Measurements from ENCODE around the gene ZNF716. TPM values are rescaled to one million over a fixed set of nuclear protein-coding genes. Genes with fewer than 3 reads are reported as not detected.

Gene ZNF716
- total RNA-seq, 2 experiments from 2014 or later = not detected

GRCh38 chr7:57415730-57416129 lies 34.2 kb upstream of the ZNF716 start:
- Mint-ChIP-seq H3K9me3 (peaks cover 2% of the 10 kb centered on the region), H3K27ac (no peak overlapping the region), H3K4me1 (no peaks in the 10 kb centered on the region), H3K4me3 (no peak overlapping the region), H3K36me3 (ENCODE audit: low read depth) (no peaks in the 10 kb centered on the region), H3K27me3 (no peaks in the 10 kb centered on the region)
- CTCF ChIA-PET = no interaction called here
- DNase-seq = no peak
- POLR2A ChIA-PET = no interaction called here

- CTCF ChIA-PET = no interaction called here
- Mint-ChIP-seq H3K27ac (no peak overlapping the region), H3K9me3 (peaks cover 2% of the 10 kb centered on the region), H3K27me3 (no peaks in the 10 kb centered on the region), H3K4me3 (no peak overlapping the region), H3K4me1 (no peaks in the 10 kb centered on the region), H3K36me3 (ENCODE audit: low read depth) (no peaks in the 10 kb centered on the region)
- no peak for DNase-seq
- POLR2A ChIA-PET = no interaction called here
Measured at GRCh38 chr7:57416601-57417358, 33.2 kb upstream of the ZNF716 start.

- ChIA-PET POLR2A (no interaction called here), CTCF (no interaction called here)
- no peaks in the 10 kb centered on the region for H3K4me1 Mint-ChIP-seq
- H3K27me3 Mint-ChIP-seq = no peaks in the 10 kb centered on the region
- H3K9me3 Mint-ChIP-seq = peaks cover 3% of the 10 kb centered on the region
- no peak overlapping the region for H3K27ac Mint-ChIP-seq
- H3K4me3 Mint-ChIP-seq = no peak overlapping the region
- H3K36me3 Mint-ChIP-seq (ENCODE audit: low read depth) = no peaks in the 10 kb centered on the region
- DNase-seq = no peak
Measured at GRCh38 chr7:57417736-57418135, 32.2 kb upstream of the ZNF716 start.

- peaks cover 8% of the 10 kb centered on the region for H3K9me3 Mint-ChIP-seq
- no peak for DNase-seq
Measured at GRCh38 chr7:57423768-57424167, 26.2 kb upstream of the ZNF716 start.

GRCh38 chr7:57424515-57425238 lies 25.3 kb upstream of the ZNF716 start:
- no peaks in the 10 kb centered on the region for H3K27me3 Mint-ChIP-seq
- H3K4me1 Mint-ChIP-seq = no peaks in the 10 kb centered on the region
- H3K36me3 Mint-ChIP-seq (ENCODE audit: low read depth) = no peaks in the 10 kb centered on the region
- ChIA-PET POLR2A (no interaction called here), CTCF (no interaction called here)
- no peak for DNase-seq
- H3K27ac Mint-ChIP-seq = no peak overlapping the region
- H3K9me3 Mint-ChIP-seq = peaks cover 13% of the 10 kb centered on the region
- no peak overlapping the region for H3K4me3 Mint-ChIP-seq

More at GRCh38 chr7:57423768-57424167, 26.2 kb upstream of the ZNF716 start:
- ChIA-PET CTCF (no interaction called here), POLR2A (no interaction called here)
- Mint-ChIP-seq H3K4me3 (no peak overlapping the region), H3K27me3 (no peaks in the 10 kb centered on the region), H3K4me1 (no peaks in the 10 kb centered on the region), H3K27ac (no peak overlapping the region), H3K36me3 (ENCODE audit: low read depth) (no peaks in the 10 kb centered on the region)

GRCh38 chr7:57425239-57425944 lies 24.6 kb upstream of the ZNF716 start:
- Mint-ChIP-seq H3K9me3 (peaks cover 16% of the 10 kb centered on the region), H3K27ac (no peak overlapping the region), H3K4me3 (no peak overlapping the region), H3K36me3 (ENCODE audit: low read depth) (no peaks in the 10 kb centered on the region), H3K4me1 (no peaks in the 10 kb centered on the region), H3K27me3 (no peaks in the 10 kb centered on the region)
- DNase-seq = no peak
- ChIA-PET CTCF (no interaction called here), POLR2A (no interaction called here)

GRCh38 chr7:57425969-57426628 lies 23.9 kb upstream of the ZNF716 start:
- H3K27ac Mint-ChIP-seq = no peak overlapping the region
- POLR2A ChIA-PET = no interaction called here
- CTCF ChIA-PET = no interaction called here
- DNase-seq = no peak
- H3K36me3 Mint-ChIP-seq (ENCODE audit: low read depth) = no peaks in the 10 kb centered on the region
- H3K9me3 Mint-ChIP-seq = peaks cover 16% of the 10 kb centered on the region
- no peaks in the 10 kb centered on the region for H3K4me1 Mint-ChIP-seq
- no peaks in the 10 kb centered on the region for H3K27me3 Mint-ChIP-seq
- no peak overlapping the region for H3K4me3 Mint-ChIP-seq

GRCh38 chr7:57426629-57427003 lies 23.4 kb upstream of the ZNF716 start:
- ChIA-PET POLR2A (no interaction called here), CTCF (no interaction called here)
- no peak for DNase-seq
- Mint-ChIP-seq H3K27ac (no peak overlapping the region), H3K27me3 (no peaks in the 10 kb centered on the region), H3K9me3 (peaks cover 17% of the 10 kb centered on the region), H3K4me1 (no peaks in the 10 kb centered on the region), H3K36me3 (ENCODE audit: low read depth) (no peaks in the 10 kb centered on the region), H3K4me3 (no peak overlapping the region)

GRCh38 chr7:57427146-57427545 lies 22.8 kb upstream of the ZNF716 start:
- ChIA-PET POLR2A (no interaction called here), CTCF (no interaction called here)
- Mint-ChIP-seq H3K27ac (no peak overlapping the region), H3K4me3 (no peak overlapping the region), H3K9me3 (peaks cover 19% of the 10 kb centered on the region), H3K27me3 (no peaks in the 10 kb centered on the region), H3K36me3 (ENCODE audit: low read depth) (no peaks in the 10 kb centered on the region), H3K4me1 (no peaks in the 10 kb centered on the region)
- DNase-seq = no peak

GRCh38 chr7:57427594-57427993 lies 22.4 kb upstream of the ZNF716 start:
- H3K9me3 Mint-ChIP-seq = peaks cover 19% of the 10 kb centered on the region
- no peaks in the 10 kb centered on the region for H3K4me1 Mint-ChIP-seq
- ChIA-PET CTCF (no interaction called here), POLR2A (no interaction called here)
- no peak overlapping the region for H3K27ac Mint-ChIP-seq
- DNase-seq = no peak
- H3K4me3 Mint-ChIP-seq = no peak overlapping the region
- no peaks in the 10 kb centered on the region for H3K27me3 Mint-ChIP-seq
- no peaks in the 10 kb centered on the region for H3K36me3 Mint-ChIP-seq (ENCODE audit: low read depth)

GRCh38 chr7:57432583-57432982 lies 17.4 kb upstream of the ZNF716 start:
- Mint-ChIP-seq H3K4me1 (no peaks in the 10 kb centered on the region), H3K4me3 (no peak overlapping the region), H3K27me3 (no peaks in the 10 kb centered on the region), H3K9me3 (peaks cover 21% of the 10 kb centered on the region), H3K36me3 (ENCODE audit: low read depth) (no peaks in the 10 kb centered on the region), H3K27ac (no peak overlapping the region)
- CTCF ChIA-PET = no interaction called here
- POLR2A ChIA-PET = no interaction called here
- DNase-seq = no peak

- ChIA-PET CTCF (no interaction called here), POLR2A (no interaction called here)
- Mint-ChIP-seq H3K4me1 (no peaks in the 10 kb centered on the region), H3K36me3 (ENCODE audit: low read depth) (no peaks in the 10 kb centered on the region), H3K27ac (no peak overlapping the region), H3K4me3 (no peak overlapping the region), H3K27me3 (no peaks in the 10 kb centered on the region), H3K9me3 (peaks cover 23% of the 10 kb centered on the region)
- DNase-seq = no peak
Measured at GRCh38 chr7:57437581-57437980, 12.4 kb upstream of the ZNF716 start.

GRCh38 chr7:57438244-57438643 lies 11.7 kb upstream of the ZNF716 start:
- POLR2A ChIA-PET = no interaction called here
- Mint-ChIP-seq H3K9me3 (peaks cover 23% of the 10 kb centered on the region), H3K27me3 (no peaks in the 10 kb centered on the region), H3K27ac (no peak overlapping the region), H3K4me1 (no peaks in the 10 kb centered on the region), H3K4me3 (no peak overlapping the region), H3K36me3 (ENCODE audit: low read depth) (no peaks in the 10 kb centered on the region)
- CTCF ChIA-PET = no interaction called here
- DNase-seq = no peak

All from activated CD4-positive, alpha-beta memory T cell treated with anti-CD3 and anti-CD28 coated beads, Interleukin-2, amount 10 ng/mL, durations not matched to agents 7 days and 5 days (primary cell).